GM19438 (cell line): ENCODE results near the gene TBC1D13.
A peak's percentile ranks its signal among the peaks of the same experiment; 100 is the strongest.

Source experiments
- ATAC-seq: cut with Tn5 transposase; IDR thresholded peaks from one replicate; pipeline ENCODE4 v1.9.1; 2021; ENCODE audit warnings: low read depth; ENCODE audit not compliant: unreplicated experiment

Gene TBC1D13

DNA sequence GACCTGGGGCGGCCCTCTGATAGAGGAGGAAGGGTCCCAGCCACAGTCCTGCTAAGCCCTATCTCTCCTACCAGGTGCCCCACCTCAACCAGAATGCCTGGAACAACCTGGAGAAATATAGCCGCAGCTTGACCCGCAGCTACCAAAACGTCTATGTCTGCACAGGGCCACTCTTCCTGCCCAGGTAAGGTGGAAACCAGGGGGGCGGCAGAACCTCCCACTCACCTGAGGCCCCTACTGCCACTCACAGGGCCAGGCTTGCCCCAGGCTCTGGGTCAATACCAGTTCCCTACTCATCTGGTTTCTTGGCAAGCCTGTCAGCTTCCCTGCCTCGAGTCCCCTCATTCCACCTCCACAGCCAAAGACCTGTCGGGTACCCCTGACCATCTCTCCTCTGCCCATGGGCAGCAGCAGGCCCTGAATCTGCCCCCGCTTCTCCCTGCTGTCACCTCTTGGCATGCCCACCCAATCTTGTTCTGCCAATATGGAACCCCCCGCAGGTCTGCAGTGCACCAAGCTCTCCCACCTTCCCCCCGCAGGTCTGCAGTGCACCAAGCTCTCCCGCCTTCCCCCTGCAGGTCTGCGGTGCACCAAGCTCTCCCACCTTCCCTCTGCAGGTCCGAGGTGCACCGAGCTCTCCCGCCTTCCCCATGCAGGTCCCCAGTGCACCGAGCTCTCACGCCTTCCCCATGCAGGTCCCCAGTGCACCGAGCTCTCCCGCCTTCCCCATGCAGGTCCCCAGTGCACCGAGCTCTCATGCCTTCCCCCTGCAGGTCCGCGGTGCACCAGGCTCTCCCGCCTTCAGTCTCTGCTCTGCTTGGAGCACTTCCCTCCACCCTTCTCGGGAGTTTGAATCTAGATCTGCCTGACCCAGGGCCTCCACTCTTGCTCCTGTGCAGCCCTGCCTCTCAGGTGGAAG lies 33.9 kb downstream of the TBC1D13 start:
- ATAC-seq, result no peak

GRCh38 chr9:128821584-128822406 lies 34.7 kb downstream of the TBC1D13 start:
- ATAC-seq, result no peak

DNA sequence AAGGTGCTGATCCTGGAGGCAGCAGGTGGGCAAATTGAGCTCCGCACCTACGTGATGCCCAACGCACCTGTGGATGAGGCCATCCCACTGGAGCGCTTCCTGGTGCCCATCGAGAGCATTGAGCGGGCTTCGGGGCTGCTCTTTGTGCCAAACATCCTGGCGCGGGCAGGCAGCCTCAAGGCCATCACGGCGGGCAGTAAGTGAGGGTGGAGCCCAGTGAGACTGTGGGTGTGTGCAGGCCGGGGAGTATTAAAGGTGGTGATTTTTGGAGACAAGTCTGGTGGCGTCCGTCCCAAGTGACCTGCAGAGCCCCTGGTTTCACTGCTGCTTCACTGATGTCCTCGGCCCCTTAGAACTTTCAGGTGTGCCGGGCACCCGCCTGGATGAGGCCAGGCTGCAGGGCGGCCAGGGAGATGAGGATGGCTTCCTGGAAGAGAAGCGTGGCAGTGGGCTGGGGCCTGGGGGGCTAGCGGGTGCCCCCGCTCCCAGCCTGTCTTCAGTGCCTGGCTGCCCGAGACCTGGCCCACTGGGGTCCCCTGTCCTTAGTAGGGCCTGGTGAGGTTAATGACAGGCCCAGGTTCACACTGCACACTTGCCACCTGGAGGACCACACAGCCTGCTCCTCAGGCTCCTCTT lies 35.5 kb downstream of the TBC1D13 start:
- no peak for ATAC-seq

DNA sequence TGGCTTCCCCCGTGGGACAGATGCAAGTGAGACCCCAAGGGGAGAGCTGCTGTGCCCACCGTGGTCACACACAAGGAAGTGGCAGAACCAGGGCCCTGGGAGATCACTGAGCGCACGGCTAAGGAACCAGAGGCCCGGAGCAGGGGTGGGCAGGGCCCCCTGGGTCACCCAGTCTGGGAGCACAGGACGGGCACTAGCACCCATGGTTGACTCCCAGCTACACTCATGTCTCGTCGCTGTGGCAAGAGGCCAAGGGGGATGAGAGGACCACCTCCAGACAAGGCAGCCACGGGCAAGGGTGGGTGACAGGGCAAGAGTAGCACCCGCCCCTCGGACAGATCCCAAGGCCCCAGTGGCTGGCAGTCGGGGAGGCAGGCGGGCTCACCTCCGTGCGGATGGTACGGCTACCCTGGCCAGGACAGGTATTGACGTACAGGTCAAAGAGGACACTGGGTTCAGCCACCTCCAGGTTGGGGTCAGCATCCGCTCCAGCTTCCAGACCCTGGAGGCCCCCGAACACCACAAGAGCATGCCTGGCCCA lies 36.4 kb downstream of the TBC1D13 start:
- ATAC-seq, result no peak

DNA sequence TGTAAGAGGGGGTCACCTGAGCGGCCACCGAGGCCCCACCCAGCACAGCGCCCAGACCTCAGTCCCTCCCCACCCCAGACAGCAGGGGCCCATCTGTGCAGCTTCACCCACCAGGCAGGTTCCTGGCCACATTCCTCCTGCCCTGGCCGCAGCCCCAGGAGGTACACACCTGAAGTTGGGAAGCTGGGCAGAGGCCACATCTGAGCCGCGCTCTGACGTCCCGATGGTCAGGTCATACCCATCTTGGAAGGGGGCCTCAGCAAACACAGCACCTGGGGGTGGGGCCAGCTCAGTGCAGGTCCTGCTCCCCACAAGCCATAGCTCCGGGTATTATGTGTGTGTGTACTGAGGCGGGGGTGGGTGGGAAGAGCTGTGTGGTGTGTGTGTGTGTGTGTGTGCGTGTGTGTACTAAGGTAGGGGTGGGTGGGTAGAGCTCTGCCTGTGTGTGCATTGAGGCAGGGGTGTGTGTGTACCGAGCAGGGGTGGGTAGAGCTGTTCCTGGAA lies 36.9 kb downstream of the TBC1D13 start:
- no peak for ATAC-seq

DNA sequence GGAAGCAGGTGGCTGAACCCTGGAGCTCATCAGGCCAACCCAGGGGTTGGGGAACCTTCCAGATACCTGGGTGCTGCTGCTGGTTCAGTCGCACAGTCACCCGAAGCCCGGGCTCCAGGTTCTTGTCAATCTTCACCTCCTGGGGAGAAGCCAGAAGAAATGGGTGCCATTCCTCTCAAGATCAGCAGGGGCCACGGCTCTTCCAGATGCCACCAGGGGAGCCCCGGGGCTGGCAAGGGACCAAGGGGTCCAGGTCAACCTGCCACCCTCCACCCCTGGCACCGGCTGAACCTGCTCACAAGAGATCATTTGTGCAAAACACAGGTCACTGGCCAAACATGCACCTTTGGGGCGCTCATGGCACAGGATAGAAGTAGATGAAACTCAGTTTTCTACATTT lies 37.9 kb downstream of the TBC1D13 start:
- no peak for ATAC-seq

DNA sequence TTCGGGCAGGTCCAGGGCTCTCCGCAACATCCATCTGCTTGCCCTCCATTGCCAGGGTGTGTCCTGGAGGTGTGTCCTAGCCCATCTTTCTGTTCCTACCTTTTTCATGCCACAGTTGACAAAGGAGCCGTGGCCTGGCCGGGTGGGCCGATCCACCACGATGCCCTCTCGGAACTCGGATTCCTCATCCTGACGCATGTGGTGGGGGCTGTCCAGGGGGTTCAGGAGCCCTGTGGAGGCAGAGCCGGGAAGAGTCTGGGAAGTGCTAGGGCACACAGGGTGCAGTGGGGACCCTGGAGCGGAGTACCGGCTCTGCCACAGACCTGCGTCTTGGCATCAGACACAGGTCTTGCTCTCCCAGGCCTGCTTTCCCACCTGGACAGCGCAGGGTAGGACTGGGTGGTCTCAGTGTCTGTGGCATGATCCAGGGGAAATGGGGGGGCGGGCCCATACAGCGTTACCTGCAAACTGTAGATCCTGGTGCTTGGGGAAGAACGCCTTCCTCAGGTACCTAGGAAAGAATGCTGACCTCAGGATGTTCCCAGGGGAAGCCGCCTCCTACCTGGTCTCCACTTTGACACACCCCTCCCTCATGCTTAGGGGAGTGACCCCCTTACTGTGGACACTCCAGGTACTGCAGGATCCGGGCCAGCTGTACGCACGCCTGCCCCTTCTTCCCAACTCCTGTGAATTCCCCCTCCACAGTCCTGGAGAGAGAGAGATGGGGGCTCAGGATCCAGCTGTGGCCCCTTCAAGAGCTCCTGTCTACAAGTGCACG lies 39.1 kb downstream of the TBC1D13 start:
- no peak for ATAC-seq

DNA sequence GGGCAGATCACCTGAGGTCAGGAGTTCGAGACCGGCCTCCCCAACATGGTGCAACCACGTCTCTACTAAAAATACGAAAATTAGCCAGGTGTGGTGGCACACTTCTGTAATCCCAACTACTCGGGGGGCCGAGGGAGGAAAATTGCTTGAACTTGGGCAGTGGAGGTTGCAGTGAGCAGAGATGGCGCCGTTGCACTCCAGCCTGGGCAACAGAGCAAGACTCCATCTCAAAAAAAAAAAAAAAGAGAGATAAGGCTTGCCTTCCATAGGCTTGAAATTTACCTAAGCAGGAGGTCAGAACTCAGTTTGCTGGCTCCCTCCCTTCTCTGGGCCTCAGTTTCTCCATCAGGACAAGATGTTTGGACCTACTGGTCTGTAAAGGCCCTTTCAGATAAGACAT lies 41.2 kb downstream of the TBC1D13 start:
- no peak for ATAC-seq

GRCh38 chr9:128828719-128829452 lies 41.8 kb downstream of the TBC1D13 start:
- ATAC-seq, result no peak

DNA sequence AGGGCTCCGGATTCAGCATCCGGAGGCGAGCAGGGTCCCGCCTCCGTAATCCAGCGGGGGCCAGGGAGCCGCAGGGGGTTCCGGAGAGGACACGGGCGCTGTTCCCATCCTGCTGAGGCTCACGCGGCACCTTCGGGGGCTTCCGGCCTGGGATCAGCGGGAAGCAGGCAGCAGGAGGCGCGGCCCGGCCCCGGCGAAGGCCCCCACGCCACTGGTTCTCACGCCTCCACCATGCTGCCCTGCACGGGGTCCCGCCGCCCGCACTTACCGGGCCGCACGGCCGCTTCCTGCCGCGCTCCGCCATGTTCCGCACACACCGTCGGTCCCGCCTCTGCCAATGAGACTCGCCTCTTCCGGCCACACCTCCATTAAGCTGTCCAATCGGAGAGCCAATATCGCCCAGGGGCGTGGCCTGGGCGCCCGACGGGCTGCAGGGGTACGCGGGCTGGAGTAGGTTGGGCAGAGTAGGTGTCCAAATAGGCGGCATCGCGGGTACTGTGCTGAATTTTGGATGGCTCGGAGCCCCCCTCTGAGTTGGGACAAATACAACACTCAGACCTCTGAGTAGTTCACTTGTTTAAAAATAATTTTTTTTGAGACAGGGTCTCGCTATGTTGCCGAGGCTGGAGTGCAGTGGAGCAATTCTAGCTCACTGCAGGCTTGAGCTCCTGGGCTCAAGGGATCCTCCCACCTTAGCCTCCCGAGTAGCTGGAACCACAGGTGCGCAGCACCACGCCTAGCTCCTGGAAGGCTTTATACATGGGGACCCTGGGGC lies 42.6 kb downstream of the TBC1D13 start, which contains the start of gene SPOUT1:
Gene SPOUT1, minus strand, starts transcription at position 318 of the 775 bp plus-strand sequence. Its CDS starts 14 bp downstream, at position 304.
- peak; percentile 95 for ATAC-seq

DNA sequence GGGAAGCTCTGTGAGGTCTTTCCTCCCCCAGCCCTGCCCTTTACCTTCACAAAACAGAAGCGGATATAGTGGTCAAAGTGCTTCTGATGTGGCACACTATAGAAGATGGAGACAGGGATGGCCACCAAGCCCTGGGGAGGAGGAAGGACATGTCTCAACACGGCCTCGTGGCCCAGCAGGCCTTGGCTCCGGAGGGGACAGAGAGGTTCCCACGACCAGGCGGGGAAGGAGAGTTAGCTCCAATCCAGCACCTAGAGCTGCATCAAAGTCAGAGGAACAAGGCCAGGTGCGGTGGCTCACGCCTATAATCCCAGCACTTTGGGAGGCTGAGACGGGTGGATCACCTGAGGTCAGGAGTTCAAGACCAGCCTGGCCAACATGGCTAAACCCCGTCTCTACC lies 46.6 kb downstream of the TBC1D13 start:
- ATAC-seq, result no peak

DNA sequence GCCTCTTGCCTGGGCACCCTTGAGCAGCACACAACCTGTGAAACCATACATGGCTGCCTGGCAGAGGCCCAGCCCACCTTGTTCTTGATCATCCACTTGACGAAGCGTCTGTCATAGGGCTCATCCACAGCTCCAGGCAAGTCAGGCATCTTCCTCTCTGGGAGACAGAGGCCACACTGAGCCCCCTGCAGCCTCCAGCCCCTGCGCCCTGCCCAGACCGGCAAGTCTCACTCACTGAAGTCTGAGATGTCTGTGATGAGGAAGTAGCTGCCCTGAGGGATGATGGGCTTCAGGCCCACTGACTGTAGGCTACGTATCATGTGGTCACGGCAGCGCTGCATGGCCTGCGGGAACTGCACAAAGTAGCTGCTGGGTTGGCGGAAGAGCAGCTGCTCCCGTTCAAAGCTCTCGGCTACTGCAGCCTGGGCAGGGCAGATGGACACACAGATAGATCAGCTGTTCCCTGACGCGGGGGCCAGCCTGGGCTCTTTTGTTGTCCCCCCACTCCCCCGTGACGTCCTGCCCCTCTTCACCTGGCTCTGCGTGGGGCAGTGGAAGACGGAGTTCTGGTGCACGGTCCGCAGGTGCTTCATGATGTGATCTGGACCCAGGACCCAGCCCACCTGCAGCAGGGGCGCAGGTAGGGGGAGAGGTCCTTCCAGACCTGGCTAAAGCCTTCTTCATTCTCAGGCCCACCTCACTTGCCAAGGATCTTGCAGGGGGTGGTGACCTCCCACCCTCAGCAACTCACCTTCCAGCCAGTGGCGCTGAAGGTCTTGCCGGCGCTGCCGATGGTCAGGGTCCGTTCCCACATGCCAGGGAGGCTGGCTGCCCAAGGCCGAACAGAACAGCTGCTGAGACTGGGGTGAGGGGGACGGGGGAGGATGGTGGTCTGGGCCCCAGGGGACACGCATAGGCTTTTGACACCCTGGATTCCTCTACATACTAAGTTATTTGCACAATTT lies 48.5 kb downstream of the TBC1D13 start:
- ATAC-seq, result no peak

DNA sequence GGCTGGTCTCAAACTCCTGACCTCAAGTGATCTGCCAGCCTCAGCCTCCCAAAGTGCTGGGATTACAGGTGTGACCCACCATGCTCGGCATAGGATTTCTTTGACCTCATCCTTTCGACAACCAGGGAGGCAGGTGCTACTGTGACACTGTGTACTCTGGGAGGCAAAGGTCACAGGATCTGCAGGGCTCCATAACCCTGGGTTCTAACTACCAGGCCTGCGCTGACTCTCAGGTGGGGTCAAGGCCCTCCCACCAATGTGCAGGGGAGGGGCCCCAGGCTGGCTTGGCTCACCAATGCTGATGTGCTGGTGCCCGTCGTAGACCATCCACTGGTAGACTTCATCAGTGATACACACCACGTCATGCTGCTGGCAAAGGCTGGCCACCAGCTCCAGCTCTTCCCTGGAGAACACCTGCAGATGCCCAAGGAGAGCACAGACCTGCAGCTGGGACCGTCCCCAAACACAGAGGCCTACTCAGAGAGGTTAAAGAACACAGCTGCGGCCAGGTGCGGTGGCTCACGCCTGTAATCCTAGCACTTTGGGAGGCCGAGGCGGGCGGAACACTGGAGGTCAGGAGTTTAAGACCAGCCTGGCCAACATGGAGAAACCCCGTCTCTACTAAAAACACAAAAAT lies 49.6 kb downstream of the TBC1D13 start:
- ATAC-seq, result no peak

DNA sequence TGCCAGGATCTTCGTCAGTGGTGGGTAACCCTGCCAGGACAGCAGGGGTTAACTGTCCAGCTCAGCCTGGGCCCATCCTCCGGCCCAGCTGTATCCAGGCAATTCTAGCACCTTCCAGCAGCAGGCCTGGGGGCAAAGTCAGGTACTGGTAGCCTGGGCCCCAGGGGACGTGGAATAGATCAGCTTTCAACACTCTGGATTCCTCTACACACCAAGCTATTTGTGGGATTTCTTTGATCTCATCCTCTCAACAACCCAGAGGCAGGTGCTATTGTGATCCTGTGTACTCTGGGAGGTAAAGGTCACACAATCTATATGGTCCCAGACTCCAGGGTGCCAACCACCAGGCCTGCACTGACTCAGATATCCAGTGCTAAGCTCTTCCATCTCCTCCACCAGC lies 51.3 kb downstream of the TBC1D13 start:
- no peak for ATAC-seq

DNA sequence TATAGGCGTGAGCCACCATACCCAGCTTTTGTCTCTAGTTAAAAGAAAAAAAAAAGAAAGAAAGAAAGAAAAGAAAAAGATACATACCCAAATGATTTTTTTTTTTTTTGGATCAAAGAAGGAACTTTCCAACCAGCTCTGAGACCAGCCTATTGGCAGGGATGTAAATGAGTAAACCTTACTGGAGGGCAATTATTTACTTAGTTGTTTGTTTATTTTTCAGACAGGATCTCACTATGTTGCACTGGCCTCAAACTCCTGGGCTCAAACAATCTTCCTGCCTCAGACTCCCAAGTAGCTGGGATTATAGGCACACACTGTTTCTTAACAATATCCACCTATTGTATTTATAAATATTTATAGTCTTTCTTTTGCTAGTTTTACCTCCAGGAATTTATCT lies 53.5 kb downstream of the TBC1D13 start:
- ATAC-seq, result no peak

DNA sequence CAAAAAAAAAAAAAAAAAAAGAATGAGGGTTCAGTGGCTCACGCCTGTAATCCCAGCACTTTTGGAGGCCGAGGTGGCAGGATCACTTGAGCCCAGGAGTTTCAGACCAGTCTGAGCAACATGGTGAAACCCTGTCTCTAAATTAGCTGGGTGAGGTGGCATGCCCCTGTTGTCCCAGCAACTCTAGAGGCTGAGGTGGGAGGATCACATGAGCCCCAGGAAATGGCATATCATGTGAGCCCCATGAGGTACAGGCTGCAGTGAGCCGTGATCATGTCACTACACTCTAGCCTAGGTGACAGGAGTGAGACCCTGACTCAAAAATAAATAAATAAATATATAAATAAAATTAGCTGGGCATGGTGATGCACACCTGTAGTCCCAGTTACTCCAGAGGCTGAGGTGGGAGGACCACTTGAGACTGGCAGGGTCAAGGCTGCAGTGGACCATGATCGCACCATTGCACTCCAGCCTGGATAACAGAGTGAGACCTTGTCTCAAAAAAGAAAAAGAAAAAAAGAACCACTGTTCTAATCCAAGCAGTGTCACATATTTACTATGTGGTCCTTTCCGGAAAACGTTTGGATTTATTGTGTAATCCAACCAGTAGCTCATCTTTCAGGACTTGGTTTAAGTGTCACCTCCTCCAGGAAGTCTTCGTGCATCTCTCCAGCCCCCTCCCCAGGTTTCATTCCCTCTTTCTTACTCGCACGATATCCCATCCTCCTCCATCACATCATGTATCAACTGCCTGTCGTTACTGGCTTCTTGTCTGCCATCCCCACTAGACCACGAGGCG lies 54.8 kb downstream of the TBC1D13 start:
- ATAC-seq, result no peak
